ENCODE data around the gene PHLPP1. TPM values are rescaled to one million over a fixed set of nuclear protein-coding genes. Genes with fewer than 3 reads are reported as not detected.
"Not testable (repeated sequence)": the region's sequence is repeated elsewhere in the genome, so short reads cannot be mapped to it uniquely, and the experiment has no call there.

Gene PHLPP1
- total RNA-seq, 2 donors from 2014 or later = 7.8 to 10.5 TPM

- H3K9me3 Mint-ChIP-seq = no peaks in the 10 kb centered on the region
- H3K27ac Mint-ChIP-seq = no peak overlapping the region
- no peaks in the 10 kb centered on the region for H3K36me3 Mint-ChIP-seq
Observed at GRCh38 chr18:62802523-62802922, 87.2 kb downstream of the PHLPP1 start.

GRCh38 chr18:62807396-62807795 lies 92.1 kb downstream of the PHLPP1 start:
- no peak for DNase-seq (ENCODE audit: low spot score in 2 of 2)
- Mint-ChIP-seq H3K27ac (no peak overlapping the region), H3K9me3 (no peaks in the 10 kb centered on the region), H3K36me3 (no peaks in the 10 kb centered on the region)
- ATAC-seq = no peak

More at GRCh38 chr18:62802523-62802922, 87.2 kb downstream of the PHLPP1 start:
- no peak for DNase-seq (ENCODE audit: low spot score in 2 of 2)
- ATAC-seq = no peak

- H3K27ac Mint-ChIP-seq = no peak overlapping the region
- H3K36me3 Mint-ChIP-seq = no peaks in the 10 kb centered on the region
- DNase-seq (ENCODE audit: low spot score in 2 of 2) = no peak
- ATAC-seq = no peak
- H3K9me3 Mint-ChIP-seq = no peaks in the 10 kb centered on the region
Observed at GRCh38 chr18:62808123-62808522, 92.8 kb downstream of the PHLPP1 start.

GRCh38 chr18:62809445-62809844 lies 94.1 kb downstream of the PHLPP1 start:
- DNase-seq (ENCODE audit: low spot score in 2 of 2); H3K9me3 Mint-ChIP-seq; H3K36me3 Mint-ChIP-seq; ATAC-seq; H3K27ac Mint-ChIP-seq: not testable (repeated sequence)

GRCh38 chr18:62809900-62810299 lies 94.6 kb downstream of the PHLPP1 start:
- H3K27ac Mint-ChIP-seq = no peak overlapping the region
- no peak for DNase-seq (ENCODE audit: low spot score in 2 of 2)
- H3K36me3 Mint-ChIP-seq = no peaks in the 10 kb centered on the region
- H3K9me3 Mint-ChIP-seq = no peaks in the 10 kb centered on the region
- ATAC-seq = no peak

GRCh38 chr18:62810682-62811081 lies 95.3 kb downstream of the PHLPP1 start:
- no peaks in the 10 kb centered on the region for H3K36me3 Mint-ChIP-seq
- no peak overlapping the region for H3K27ac Mint-ChIP-seq
- no peaks in the 10 kb centered on the region for H3K9me3 Mint-ChIP-seq
- DNase-seq (ENCODE audit: low spot score in 2 of 2) = no peak
- ATAC-seq = no peak

GRCh38 chr18:62811674-62812073 lies 96.3 kb downstream of the PHLPP1 start:
- H3K36me3 Mint-ChIP-seq = no peaks in the 10 kb centered on the region
- H3K9me3 Mint-ChIP-seq = no peaks in the 10 kb centered on the region
- DNase-seq (ENCODE audit: low spot score in 2 of 2) = no peak
- no peak for ATAC-seq
- no peak overlapping the region for H3K27ac Mint-ChIP-seq

GRCh38 chr18:62812242-62812641 lies 96.9 kb downstream of the PHLPP1 start:
- DNase-seq (ENCODE audit: low spot score in 2 of 2) = no peak
- H3K27ac Mint-ChIP-seq = no peak overlapping the region
- no peaks in the 10 kb centered on the region for H3K36me3 Mint-ChIP-seq
- no peaks in the 10 kb centered on the region for H3K9me3 Mint-ChIP-seq
- no peak for ATAC-seq

GRCh38 chr18:62812876-62813275 lies 97.5 kb downstream of the PHLPP1 start:
- DNase-seq (ENCODE audit: low spot score in 2 of 2) (no peak), ATAC-seq (no peak)
- H3K9me3 Mint-ChIP-seq = no peaks in the 10 kb centered on the region
- H3K36me3 Mint-ChIP-seq = no peaks in the 10 kb centered on the region
- H3K27ac Mint-ChIP-seq = no peak overlapping the region

- Mint-ChIP-seq H3K36me3 (no peaks in the 10 kb centered on the region), H3K9me3 (no peaks in the 10 kb centered on the region), H3K27ac (no peak overlapping the region)
- no peak for DNase-seq (ENCODE audit: low spot score in 2 of 2)
- ATAC-seq = no peak
Observed at GRCh38 chr18:62814132-62814759, 98.9 kb downstream of the PHLPP1 start.

- ATAC-seq (no peak), DNase-seq (ENCODE audit: low spot score in 2 of 2) (no peak)
- no peak overlapping the region for H3K27ac Mint-ChIP-seq
- H3K36me3 Mint-ChIP-seq = no peaks in the 10 kb centered on the region
- no peaks in the 10 kb centered on the region for H3K9me3 Mint-ChIP-seq
Observed at GRCh38 chr18:62825382-62825781, 110.0 kb downstream of the PHLPP1 start.

- Mint-ChIP-seq H3K36me3 (no peaks in the 10 kb centered on the region), H3K27ac (no peak overlapping the region), H3K9me3 (no peaks in the 10 kb centered on the region)
- DNase-seq (ENCODE audit: low spot score in 2 of 2) = no peak
- ATAC-seq = no peak
Observed at GRCh38 chr18:62827397-62827796, 112.1 kb downstream of the PHLPP1 start.

GRCh38 chr18:62828091-62828640 lies 112.8 kb downstream of the PHLPP1 start:
- Mint-ChIP-seq H3K9me3 (no peaks in the 10 kb centered on the region), H3K36me3 (no peaks in the 10 kb centered on the region), H3K27ac (no peak overlapping the region)
- DNase-seq (ENCODE audit: low spot score in 2 of 2) (no peak), ATAC-seq (no peak)

- H3K36me3 Mint-ChIP-seq = no peaks in the 10 kb centered on the region
- H3K27ac Mint-ChIP-seq = no peak overlapping the region
- DNase-seq (ENCODE audit: low spot score in 2 of 2) = no peak
- no peaks in the 10 kb centered on the region for H3K9me3 Mint-ChIP-seq
- ATAC-seq = no peak
Observed at GRCh38 chr18:62828852-62829251, 113.5 kb downstream of the PHLPP1 start.

GRCh38 chr18:62829936-62830335 lies 114.6 kb downstream of the PHLPP1 start:
- ATAC-seq (no peak), DNase-seq (ENCODE audit: low spot score in 2 of 2) (no peak)
- H3K9me3 Mint-ChIP-seq = no peaks in the 10 kb centered on the region
- no peak overlapping the region for H3K27ac Mint-ChIP-seq
- H3K36me3 Mint-ChIP-seq = no peaks in the 10 kb centered on the region

- H3K27ac Mint-ChIP-seq = no peak overlapping the region
- no peak for DNase-seq (ENCODE audit: low spot score in 2 of 2)
- ATAC-seq = no peak
- H3K36me3 Mint-ChIP-seq = no peaks in the 10 kb centered on the region
- no peaks in the 10 kb centered on the region for H3K9me3 Mint-ChIP-seq
Observed at GRCh38 chr18:62832282-62832681, 116.9 kb downstream of the PHLPP1 start.

- no peak for DNase-seq (ENCODE audit: low spot score in 2 of 2)
- no peak overlapping the region for H3K27ac Mint-ChIP-seq
- H3K9me3 Mint-ChIP-seq = no peaks in the 10 kb centered on the region
- H3K36me3 Mint-ChIP-seq = no peaks in the 10 kb centered on the region
- ATAC-seq = no peak
Observed at GRCh38 chr18:62833494-62833893, 118.2 kb downstream of the PHLPP1 start.

GRCh38 chr18:62834715-62835114 lies 119.4 kb downstream of the PHLPP1 start:
- DNase-seq (ENCODE audit: low spot score in 2 of 2) = no peak
- no peak overlapping the region for H3K27ac Mint-ChIP-seq
- no peaks in the 10 kb centered on the region for H3K9me3 Mint-ChIP-seq
- H3K36me3 Mint-ChIP-seq = no peaks in the 10 kb centered on the region
- ATAC-seq = no peak

Data from activated naive CD4-positive, alpha-beta T cell treated with anti-CD3 and anti-CD28 coated beads, Interleukin-2, amount 50 U/mL, for 72 hours (primary cell).